ENCODE measurements around the gene DISP3.

Gene DISP3

GRCh38 chr1:11466416-11466815 is 12.5 kb upstream of the DISP3 start:
- no peak for DNase-seq (ENCODE audit: low spot score)
- TF ChIP-seq CTCF (IDR thresholded peaks at IDR 0.05; ENCODE audit: extremely low read depth, insufficient read depth, missing control alignments), result no peak
- in situ Hi-C loops (cut with MboI; ENCODE audit: low pct_unique_long_range_greater_than_20kb, low sequenced_read_pairs, unreplicated experiment), result no loop called here

DNA sequence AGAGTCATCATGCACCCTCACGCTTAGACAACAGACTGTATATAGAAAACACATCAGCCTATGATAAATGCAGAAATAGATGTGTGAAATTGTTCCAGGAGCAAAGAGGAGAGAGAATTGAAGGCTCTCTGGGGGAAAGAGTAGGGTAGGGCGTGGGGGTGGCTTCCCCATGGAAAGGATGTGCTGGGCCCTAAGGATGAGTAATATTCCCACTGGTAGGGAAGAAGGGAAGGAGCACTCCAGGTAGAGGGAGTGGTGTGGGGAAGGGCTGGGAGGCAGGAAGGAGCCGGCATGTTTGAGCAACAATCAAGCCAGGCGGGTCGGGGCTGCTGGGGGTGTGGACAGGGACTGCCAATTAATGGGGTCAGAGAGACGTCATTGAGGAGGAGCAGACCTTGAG is 10.1 kb upstream of the DISP3 start:
- TF ChIP-seq CTCF (IDR thresholded peaks at IDR 0.05; ENCODE audit: extremely low read depth, insufficient read depth, missing control alignments), result no peak
- no peak for DNase-seq (ENCODE audit: low spot score)
- in situ Hi-C loops (cut with MboI; ENCODE audit: low pct_unique_long_range_greater_than_20kb, low sequenced_read_pairs, unreplicated experiment), result no loop called here

GRCh38 chr1:11470912-11471311 is 8.0 kb upstream of the DISP3 start:
- DNase-seq (ENCODE audit: low spot score), result no peak
- in situ Hi-C loops (cut with MboI; ENCODE audit: low pct_unique_long_range_greater_than_20kb, low sequenced_read_pairs, unreplicated experiment), result no loop called here
- TF ChIP-seq CTCF (IDR thresholded peaks at IDR 0.05; ENCODE audit: extremely low read depth, insufficient read depth, missing control alignments), result no peak

DNA sequence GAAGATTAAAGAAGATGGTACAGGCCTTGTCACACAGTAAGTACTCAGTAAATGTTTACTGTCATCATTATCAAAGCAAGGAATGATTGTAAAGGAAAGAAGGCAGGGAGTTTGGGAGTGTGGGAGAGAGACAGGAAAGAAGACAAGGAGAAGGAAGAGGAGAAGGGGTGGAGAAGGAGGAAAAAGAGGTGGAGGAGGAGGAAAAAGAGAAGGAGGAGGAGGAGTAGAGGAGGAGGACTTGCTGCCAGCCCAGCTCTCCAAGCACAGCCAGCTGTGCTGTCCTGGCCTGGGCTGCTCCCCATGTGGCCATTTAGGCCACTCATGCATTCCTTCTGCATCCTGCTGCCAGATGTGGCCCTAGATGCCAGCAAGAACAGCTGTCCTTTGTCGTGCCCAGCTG is 7.5 kb upstream of the DISP3 start:
- DNase-seq (ENCODE audit: low spot score), result no peak
- in situ Hi-C loops (cut with MboI; ENCODE audit: low pct_unique_long_range_greater_than_20kb, low sequenced_read_pairs, unreplicated experiment), result no loop called here
- no peak for TF ChIP-seq CTCF (IDR thresholded peaks at IDR 0.05; ENCODE audit: extremely low read depth, insufficient read depth, missing control alignments)

DNA sequence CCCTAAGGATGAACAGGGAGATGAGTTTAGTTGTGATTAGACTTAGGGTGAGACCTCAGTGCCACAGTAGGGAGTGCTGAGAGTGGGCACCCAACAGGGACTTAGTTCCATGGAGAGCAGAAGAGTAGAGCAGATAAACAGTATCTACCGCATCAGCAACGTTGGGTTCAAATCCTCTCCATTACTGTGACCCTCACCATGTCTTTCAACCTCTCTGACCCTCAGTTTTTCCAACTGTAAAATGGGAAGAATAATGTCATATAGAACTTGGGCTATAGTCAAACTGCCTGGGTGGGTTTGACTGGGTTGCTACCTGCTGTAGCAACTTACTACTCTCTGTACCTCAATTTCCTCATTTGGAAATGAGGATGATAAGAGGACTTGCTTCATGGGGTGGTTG is 6.7 kb upstream of the DISP3 start:
- DNase-seq (ENCODE audit: low spot score), result no peak
- TF ChIP-seq CTCF (IDR thresholded peaks at IDR 0.05; ENCODE audit: extremely low read depth, insufficient read depth, missing control alignments), result no peak
- in situ Hi-C loops (cut with MboI; ENCODE audit: low pct_unique_long_range_greater_than_20kb, low sequenced_read_pairs, unreplicated experiment), result no loop called here

DNA sequence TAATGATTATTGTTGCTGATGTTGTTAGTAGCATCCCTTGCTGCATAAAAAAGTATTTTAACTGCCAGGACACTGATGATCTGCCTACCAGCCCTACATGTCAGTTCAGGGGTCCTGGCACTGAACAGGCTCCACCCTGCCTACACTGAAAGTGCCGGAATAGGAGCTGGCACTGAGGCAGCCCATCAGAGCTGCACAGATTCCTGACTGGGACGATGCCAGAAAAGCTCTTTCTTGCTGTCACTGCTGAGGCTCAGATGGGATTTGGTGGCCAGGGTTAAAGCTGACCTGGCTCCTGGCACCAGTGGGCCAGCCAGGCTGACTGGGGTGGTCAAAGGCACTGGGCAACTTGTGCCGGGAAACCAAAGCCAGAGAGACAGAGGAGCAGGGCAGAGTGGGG is 6.2 kb upstream of the DISP3 start:
- no peak for TF ChIP-seq CTCF (IDR thresholded peaks at IDR 0.05; ENCODE audit: extremely low read depth, insufficient read depth, missing control alignments)
- no peak for DNase-seq (ENCODE audit: low spot score)
- in situ Hi-C loops (cut with MboI; ENCODE audit: low pct_unique_long_range_greater_than_20kb, low sequenced_read_pairs, unreplicated experiment), result no loop called here

DNA sequence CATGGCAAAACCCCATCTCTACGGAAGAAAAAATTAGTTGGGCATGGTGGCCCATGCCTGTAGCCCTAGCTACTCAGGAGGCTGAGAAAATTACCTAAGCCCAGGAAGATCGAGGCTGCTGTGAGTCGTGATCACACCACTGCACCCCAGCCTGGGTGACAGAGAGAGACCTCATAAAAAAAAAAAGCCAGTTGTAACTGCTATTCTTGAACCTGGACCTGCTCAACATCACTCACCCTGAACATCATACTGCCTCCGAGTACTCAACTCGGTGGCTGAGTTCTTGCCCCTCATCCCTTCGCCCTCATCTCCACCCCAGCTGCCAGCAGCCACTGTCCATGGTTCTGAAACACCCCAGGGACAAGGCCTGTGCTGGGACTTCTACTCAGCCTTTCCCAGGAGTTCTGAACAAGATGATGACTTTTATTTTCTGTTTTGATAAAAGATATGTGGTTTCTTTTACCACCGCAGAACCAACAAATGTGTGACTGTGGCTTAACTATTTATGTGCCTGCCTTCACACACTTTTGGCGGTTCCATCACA is 5.4 kb upstream of the DISP3 start:
- in situ Hi-C loops (cut with MboI; ENCODE audit: low pct_unique_long_range_greater_than_20kb, low sequenced_read_pairs, unreplicated experiment), result no loop called here
- no peak for TF ChIP-seq CTCF (IDR thresholded peaks at IDR 0.05; ENCODE audit: extremely low read depth, insufficient read depth, missing control alignments)

More for the DNA sequence above, 5.4 kb upstream of the DISP3 start:
- no peak for DNase-seq (ENCODE audit: low spot score)

Data from GM13977 (cell line).